Muscle of arm (tissue), 12 donors: Measurements from ENCODE around the gene CHSY1. TPM values are rescaled to one million over a fixed set of nuclear protein-coding genes. Genes with fewer than 3 reads are reported as not detected.

ENCODE experiments used
- polyA plus RNA-seq, 12 donors: library from polyadenylated mRNA; unstranded; fragments of 120-200 nt; gene quantifications; one replicate each; pipeline ENCODE4 v1.2.1, GENCODE V29; 2013; ENCODE audit not compliant: insufficient read length in 12 of 12

CHSY1 gene
- polyA plus RNA-seq, 12 donors = 28.3 to 51.3 (median 38.3) TPM; not detected in 1

Other genes starting within 250 kb of the CHSY1 start
- 10 to 100 TPM in 11 of 12 donors, not detected in 1; 31.7 to 67.5 (median 38.2) TPM for gene SELENOS, start 25.4 kb upstream of the CHSY1 start, polyA plus RNA-seq
- gene SNRPA1, start 43.2 kb upstream of the CHSY1 start, polyA plus RNA-seq = 10 to 100 TPM in 11 of 12 donors, not detected in 1; 25.6 to 56.9 (median 40.6) TPM
- 10 to 100 TPM in 9 of 12 donors, 1 to 10 TPM in 2, not detected in 1; 7.7 to 28.6 (median 10.9) TPM for gene PCSK6, start 237.7 kb upstream of the CHSY1 start, polyA plus RNA-seq